G401.6 (cell line): ENCODE results near the gene ZSCAN32.

Experiments
- FAIRE-seq: peaks from 2 replicates; lab custom pipeline; 2012; peaks lifted over from hg19 to GRCh38; lab: Jason Lieb, UNC

The ZSCAN32 gene

DNA sequence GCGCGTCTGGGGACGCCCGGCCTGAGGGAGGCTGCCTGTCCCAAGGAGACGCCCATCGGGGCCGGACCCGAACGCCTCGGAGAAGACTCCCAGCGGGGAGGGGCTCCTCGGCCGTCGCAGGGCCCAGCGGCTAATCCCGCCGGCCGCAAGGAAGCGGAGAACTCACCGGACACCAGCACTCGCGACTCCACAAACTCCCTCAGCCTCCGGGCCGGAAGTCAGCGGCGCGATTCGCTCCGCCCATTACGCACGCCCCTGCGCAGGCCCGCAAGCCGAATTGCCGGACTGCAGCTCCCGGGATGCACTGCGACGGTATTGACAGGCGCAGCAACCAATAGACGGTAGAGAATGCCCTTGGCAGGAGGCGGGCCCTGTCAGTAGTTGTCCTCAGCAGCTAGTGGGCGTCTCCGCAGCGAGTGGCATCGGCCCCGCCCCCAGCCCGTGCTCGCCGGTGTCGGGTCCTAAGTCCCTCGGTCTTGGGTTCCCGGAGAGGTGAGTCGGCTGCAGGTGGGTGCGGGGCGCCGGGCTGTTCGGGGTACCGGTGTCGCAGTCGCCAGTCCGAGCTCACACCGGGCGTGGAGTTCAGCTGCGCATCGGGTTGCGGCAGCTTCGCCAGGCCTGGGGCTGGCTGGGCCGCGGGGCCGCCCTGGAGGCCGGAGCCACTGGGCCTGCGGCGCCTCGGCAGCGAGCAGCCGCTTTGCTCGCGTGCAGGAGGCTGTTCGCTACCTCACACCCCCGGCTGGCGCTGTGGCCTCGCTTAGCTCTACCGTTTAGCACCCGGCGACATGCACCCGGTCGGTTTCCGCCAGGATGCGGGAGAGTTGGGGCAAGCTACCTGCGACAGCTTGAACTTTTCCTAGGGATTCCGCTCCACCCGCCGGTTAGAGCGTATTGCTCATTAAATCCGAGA is at the start of gene ZSCAN32, which contains the start of gene ZNF174:
TSS of gene ZSCAN32 (minus strand) at position 226 of the 910 bp plus-strand sequence. CDS start 3,447 bp downstream, outside the sequence.
TSS of gene ZNF174 (plus strand) at position 437 of the 910 bp plus-strand sequence. CDS start 790 bp downstream, outside the sequence.
- FAIRE-seq: peak; percentile 96

DNA sequence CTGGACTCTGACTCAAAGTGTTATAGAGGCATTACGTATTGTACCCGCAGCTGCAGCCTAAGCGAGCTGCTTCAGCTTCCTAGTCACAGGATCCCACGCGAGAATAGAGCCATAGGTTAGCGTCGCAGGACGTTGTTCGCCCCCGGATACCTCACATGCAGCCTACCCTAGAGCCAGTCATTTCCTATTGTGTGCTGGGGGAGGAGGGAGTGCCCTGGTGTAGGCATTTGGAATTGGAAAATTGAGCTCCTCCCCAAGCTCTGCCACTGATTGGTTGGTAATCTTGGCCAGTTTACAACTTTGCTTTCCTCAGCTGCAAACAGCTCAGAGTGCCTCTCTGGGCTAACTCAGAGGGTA is 43.2 kb upstream of the ZSCAN32 start:
- FAIRE-seq: no peak

DNA sequence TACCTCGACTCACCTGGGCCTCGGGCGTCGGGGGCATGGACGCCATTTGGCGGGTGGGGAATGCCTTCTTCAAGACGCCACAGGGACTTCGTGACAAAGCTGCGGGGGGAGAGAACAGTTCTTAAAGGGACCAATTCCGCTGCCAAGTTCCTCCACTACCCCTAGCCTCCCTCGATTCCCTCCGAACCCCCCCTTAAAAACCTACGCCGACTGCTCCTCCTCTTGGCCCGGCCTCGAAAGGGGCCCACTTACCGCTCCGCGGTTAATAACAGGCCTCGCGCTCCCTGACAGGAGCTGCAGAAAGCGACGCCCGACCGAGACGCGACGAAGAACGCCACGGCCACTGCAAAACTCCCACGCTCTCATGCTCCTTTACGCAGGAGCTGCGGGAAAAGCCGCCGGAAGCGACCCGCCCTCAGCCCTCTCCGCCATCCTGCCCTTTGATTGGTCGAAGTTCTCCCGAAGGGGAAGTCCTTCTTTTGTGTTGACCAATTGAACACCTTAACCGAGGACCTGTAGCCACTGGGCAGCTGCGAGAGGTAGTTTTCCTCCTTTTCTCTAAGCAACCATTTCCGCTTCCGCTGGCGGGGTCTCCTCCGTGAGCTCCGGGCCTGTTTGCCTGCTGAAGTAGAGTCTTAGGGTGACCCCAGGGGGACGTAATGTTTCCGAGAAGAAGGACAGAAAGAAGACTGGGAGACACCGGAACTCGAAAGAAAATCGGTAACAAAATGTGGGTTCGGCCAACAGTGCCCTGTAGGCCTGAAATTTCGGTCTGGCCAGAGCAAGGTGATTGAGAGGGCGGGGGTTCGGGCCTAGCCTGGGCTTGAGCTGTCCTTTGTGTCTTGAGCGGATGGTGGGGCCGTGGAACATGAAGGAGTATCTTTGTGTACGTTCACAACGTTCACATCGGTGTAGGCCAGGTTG is 42.6 kb upstream of the ZSCAN32 start, which contains the start of the genes NAA60 and ZNF597:
TSS of gene NAA60 (plus strand) at position 573 of the 924 bp plus-strand sequence. CDS start 32,548 bp downstream, outside the sequence.
TSS of gene ZNF597 (minus strand) at position 397 of the 924 bp plus-strand sequence. CDS start at position 46, 351 bp downstream.
- FAIRE-seq: peak; percentile 93

DNA sequence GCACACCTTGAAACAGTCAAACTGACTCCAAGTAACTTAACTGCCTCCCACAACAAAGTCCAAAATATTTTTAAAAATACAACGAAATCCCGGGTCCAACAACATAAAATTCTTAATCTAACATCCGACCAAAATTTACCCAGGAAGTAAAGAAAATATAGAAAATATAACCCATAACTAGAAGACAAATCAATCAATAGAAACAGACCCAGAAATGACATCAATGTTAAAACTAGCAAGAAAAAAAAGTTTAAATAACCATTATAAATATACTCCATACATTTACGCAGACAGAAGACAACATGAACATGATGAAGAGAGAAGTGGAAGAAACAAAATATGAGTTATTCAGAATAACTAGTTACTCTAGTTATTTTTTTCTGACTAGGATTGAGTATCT is 38.8 kb upstream of the ZSCAN32 start:
- FAIRE-seq: peak; percentile 44

DNA sequence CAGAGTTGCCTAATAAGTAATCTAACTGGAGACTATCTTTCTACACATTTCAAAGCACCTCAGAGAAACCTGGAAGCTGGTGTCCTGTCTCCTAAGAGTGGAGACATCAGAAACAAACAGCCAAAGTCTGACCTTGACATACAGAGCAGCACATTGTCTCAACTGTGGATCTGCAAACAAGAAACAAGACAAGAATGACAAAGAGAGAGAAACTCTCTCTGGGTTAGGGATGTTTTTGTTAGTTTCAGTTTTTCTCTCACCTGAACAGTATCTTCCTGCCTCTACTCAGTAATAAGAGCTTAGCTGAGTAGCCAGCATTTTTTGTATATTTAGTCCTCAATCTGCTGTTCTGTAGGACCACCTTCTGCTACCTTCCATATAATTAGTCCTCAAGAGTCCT is 33.6 kb upstream of the ZSCAN32 start:
- no peak for FAIRE-seq

DNA sequence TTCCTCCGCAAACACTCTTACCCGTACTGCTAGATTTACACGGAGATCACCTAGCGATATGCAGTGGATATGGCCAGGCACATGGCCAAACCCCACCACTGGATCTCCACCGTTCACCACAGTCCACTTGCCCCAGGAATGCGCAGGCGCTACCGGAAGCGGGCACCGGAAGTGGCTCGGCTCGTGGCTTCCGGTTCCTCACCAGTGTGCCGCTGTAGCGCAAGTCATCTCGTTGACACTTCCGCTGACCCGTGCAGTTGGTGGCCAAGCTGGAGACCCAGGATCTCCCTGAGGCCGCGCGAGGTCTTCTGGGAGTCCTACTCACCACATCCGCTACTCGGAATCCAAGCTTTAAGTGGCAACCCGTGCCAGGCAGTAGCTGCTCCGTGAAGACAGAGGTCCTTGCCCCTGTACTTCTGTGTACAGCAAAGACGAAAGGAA is 31.0 kb upstream of the ZSCAN32 start:
- FAIRE-seq: no peak

DNA sequence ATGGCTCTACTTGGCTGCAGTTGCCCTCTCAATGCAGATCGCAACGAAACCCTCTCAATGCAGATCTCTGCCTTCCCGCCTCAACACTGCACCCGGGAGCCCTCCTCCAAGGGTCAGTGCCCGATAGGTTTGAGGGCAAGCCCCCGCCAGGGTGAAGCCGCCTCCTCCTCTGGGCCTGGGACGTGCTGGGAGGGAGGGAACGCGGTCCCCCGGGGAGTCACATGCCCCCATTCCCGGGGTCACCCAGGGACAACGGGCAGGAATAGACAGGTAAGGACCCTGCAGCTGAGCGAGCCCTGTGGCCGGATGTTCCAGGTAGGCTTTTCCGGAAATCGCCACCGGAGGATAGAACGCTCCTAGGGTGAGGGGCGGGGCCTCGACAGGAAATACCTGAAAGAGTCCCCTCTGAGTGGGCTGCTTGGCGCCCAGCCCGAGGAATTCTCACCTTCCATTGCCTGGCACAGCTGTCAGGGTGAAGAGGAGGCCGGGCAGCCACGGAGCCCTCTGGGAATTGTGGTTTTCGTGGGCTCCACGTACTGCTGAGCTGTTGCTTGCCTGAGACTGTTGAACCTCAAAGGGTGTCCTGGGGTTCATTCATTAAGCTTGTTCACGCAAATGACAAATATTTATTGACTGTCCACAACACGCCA is 13.1 kb upstream of the ZSCAN32 start:
- no peak for FAIRE-seq

DNA sequence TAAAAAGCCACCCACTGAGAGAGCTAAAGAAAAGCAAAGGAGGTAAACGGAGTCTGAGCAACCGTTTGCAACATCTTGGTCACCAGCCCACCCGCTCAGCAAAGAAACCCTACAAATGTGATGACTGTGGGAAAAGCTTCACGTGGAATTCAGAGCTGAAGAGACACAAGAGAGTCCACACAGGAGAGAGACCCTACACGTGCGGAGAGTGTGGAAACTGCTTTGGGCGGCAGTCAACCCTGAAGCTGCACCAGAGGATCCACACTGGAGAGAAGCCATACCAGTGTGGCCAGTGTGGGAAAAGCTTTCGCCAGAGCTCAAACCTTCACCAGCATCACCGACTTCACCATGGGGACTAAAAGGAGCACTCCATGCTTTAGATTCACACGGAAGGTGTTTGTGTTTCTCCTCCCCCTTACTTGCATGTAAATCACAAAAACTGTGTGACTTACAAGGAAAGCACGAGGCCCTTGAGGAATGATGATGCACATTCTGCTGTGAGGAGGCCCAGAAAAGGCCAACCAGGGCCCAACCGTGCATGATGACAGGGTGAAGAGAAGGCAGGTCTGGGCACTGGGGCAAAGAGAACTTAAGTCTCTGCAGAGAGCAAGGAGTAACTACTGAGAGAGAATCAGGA is 7.9 kb upstream of the ZSCAN32 start:
- no peak for FAIRE-seq

DNA sequence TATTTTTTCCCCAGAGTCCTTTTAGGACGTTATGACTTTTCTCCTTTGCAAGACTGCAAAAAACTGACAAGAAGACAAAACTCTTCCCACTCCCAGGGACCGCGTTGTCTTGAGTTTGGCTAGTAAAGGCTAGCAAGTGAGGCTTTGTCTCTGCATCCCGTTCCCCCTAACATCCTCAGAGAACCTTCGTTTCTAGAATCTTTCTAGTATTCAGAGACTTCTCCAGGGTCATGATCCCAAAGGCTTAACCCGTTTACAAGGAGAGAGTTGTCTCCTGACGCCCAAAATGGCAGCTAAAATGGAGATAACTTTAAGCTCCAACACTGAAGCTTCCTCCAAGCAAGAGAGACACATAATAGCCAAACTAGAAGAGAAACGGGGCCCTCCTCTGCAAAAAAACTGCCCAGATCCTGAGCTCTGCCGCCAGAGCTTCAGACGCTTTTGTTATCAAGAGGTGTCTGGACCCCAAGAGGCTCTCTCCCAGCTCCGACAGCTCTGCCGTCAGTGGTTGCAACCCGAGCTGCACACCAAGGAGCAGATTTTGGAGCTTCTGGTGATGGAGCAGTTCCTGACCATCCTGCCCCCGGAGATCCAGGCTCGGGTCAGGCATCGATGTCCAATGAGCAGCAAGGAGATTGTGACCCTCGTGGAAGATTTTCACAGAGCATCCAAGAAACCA is 1.1 kb upstream of the ZSCAN32 start:
- FAIRE-seq: no peak

DNA sequence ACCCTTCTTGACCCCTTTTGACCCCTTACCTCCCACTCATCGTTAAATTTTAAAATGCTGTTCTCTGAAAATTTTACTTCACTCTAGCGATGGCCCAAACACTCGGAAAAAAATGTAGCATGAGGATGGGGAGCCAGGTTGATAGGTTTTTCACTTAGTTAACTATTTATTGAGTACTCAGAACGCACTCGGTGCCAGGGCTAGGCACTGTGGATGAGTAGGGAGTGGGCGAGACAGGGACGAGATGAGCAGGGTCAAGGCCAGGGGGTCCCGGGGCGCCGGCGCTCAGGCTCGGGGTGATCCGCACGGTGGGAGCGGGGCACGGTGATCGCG is 392 bp downstream of the ZSCAN32 start:
- FAIRE-seq: no peak

DNA sequence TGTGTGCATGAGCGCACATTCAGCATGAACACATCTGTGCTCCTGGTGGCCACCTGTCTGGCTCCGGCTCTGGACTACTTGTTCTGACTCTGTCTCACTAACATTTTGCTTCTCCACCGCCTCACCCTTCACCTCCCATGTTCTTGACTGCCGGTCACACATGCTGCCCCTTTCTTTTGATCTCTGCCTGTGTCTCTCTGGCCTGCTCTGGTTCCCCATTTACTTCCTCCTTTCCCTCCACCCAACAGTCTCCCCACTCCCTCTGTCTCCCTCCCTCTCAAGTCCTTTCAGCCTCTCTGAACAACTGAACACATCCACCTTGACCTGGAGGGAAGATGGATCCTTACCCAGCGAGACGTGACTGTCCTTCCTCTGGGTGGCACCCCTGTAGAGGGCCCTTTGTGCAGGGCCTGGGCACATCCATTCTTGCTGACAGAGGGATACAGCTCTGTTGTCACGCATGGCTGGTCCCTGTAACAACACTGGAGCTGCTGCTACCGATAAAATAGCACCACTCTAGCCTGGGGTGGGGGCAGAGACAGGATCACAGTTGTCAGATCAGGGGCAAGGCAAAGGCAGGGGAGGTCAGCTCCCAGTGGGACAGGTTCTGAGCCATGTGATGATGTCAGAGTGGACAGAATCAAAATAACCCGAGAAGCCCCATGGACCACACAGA is 11.0 kb downstream of the ZSCAN32 start:
- FAIRE-seq: no peak

DNA sequence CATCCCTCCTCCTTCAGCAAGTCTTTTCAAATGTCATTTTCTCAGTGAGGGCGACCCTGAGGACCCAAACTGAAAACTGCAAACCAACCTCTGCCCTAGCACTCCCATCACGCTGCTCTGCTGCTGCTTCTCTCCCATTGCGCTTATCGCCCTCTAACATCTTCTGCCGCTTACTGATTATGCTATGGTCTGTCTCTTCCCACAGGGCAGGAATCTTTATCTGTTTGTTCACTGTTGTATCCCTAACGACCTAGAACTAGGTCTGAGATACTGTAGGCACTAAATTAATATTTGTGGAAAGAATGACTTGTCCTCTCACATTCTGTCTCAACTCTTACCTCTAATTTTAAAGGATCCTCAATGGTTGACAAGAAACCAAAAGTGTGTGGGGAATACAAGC is 12.5 kb downstream of the ZSCAN32 start:
- FAIRE-seq: no peak

DNA sequence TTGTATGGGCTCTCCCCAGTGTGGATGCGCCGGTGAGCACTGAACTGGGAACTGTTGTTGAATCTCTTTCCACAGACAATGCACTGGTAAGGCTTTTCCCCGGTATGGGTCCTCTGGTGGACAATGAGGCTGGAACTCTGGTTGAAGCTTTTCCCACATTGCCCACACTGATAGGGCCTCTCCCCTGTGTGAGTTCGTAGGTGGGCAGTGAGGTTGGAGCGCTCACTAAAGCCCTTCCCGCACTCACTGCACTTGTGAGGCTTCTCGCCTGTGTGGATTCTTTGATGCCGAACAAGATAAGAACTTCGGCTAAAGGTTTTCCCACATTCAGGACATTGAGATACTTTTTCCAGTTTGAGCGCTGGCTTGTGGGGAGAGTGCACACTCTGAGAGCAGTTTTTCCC is 17.8 kb downstream of the ZSCAN32 start:
- FAIRE-seq: no peak

DNA sequence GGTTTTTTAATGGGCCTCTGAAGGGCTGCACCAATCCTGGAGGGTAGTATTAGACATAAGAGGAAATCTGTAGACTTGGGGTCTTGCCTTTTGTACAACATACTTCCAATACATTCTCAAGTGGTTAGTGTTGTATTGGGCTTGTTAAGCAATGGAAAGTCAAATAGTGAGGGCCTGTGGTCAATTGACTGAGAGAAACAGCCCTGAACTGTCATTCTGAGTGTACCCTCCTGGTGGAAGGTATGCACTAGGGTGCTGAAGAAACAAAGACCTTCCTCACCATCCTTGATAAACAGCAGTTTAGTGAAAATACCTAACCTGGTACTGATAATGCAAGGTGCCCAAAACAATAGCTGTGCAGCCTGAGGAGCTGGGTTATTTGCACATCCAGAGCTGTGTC is 22.9 kb downstream of the ZSCAN32 start:
- FAIRE-seq: no peak

DNA sequence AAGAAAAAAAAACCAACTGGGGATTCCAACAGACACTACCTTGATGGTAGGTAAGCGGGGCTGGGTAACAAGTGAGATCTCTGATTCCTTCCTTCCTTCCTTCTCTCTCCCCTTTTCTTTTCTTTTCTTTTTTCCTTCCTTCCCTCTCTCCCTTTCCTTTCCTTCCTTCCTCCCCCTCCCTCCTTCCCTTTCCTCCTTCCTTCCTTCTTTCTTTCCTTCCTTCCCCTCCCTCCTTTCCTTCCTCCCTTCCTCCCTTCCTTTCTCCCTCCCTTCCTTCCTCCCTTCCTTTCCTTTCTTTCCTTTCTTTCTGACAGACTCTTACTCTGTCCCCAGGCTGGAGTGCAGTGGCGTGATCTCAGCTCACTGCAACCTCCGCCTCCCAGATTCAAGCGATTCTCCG is 25.1 kb downstream of the ZSCAN32 start:
- no peak for FAIRE-seq

DNA sequence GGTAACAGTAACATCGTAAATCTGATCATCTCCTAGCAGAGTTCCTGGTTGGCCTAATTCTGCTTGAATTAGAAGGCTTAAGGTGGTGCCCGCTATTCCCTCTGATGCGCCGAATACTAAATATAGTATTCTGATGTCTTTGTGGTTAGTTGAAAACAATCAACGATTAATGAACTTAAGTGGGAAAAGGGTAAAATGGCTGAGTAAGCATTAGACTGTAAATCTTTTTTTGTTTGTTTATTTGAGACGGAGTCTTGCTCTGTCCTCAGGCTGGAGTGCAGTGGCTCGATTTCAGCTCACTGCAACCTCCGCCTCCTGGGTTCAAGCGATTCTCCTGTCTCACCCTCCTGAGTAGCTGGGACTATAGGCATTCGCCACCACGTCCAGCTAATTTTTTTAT is 31.7 kb downstream of the ZSCAN32 start:
- no peak for FAIRE-seq

DNA sequence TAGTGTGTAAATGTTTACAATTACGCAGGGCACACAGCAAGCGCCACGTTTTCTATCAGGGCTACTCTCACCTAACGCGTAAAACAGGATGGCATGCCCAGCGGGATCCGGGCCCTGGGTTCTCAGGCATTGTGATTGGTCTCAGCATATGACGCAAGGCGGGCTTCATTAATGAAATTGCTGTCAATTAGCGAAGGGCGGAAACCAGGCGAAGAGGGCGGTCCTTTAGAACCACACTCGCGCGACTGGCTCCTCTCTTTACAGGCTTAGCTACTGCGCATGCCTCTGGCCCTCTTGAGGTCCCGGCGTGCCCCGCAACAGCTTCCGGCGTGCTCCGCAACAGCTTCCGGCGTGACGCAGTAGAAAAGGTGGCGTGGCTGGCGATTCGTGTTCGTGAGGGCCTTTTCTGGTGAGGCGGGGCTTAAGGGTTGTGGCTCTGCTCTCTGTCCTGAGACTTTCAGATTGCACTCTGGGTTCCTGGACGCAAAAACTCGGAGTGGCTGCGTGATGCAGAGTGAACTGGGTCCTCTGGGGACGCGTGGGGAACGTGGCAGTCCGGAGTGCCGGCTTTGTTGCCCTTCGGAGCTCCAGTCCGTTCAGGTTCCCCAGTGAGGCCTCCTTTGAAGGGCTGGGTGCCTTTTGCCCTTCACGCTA is 35.9 kb downstream of the ZSCAN32 start:
- peak; percentile 97 for FAIRE-seq

DNA sequence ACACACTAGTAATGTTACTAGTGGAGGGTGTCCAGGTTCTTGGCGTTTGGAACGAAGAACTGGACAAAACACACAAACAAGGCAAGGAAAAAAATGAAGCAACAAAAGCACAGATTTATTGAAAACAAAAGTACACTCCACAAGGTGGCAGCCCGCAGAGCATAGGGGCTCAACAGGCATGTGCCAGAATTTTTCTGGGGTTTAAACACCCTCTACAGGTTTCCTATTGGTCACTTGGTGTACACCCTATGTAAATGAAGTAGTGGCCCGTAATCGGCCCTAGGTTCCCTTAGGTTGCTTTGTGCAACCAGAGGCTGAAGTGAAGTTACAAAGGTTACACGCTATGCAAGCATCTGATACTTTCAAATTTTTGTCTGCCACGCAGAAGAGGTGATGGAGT is 37.0 kb downstream of the ZSCAN32 start:
- no peak for FAIRE-seq

DNA sequence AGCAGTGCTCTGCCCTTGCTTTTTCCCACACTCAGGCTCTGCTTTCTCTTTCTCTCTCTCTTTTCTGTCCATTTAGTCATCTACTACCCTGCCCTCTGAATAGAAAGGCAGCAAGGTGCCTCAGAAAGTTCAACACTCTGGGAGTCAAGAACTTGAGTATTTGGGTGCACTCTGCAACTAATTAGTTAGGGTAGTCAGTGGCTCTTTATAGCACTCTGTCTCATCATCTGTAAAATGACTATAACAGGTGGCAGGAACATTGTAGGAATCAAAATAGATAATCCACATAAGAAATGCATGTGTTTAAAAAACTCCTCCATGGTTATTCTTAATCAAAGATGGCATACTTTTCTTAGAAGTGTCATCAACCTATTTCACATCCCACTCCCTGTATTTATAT is 37.9 kb downstream of the ZSCAN32 start:
- FAIRE-seq: no peak

DNA sequence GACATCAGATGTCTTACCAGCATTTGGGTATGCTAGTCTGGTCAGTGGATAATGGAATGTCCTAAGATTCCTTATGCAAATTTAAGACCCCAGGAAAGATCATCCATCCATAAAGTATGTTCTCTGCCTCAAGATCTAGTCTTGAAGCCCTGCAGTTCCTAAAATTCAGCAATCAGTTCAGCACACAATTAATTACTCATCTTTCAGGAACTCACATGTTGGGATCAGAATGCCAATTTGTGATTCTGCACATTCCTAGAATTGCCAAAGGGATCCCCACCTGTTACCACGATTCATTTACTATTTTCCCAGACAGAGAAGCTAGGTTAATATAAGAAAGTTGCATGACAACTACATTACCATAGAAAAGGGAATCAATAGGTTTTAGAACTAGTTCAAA is 41.9 kb downstream of the ZSCAN32 start:
- no peak for FAIRE-seq
